ENCODE data around the gene FAR2.

DNA sequence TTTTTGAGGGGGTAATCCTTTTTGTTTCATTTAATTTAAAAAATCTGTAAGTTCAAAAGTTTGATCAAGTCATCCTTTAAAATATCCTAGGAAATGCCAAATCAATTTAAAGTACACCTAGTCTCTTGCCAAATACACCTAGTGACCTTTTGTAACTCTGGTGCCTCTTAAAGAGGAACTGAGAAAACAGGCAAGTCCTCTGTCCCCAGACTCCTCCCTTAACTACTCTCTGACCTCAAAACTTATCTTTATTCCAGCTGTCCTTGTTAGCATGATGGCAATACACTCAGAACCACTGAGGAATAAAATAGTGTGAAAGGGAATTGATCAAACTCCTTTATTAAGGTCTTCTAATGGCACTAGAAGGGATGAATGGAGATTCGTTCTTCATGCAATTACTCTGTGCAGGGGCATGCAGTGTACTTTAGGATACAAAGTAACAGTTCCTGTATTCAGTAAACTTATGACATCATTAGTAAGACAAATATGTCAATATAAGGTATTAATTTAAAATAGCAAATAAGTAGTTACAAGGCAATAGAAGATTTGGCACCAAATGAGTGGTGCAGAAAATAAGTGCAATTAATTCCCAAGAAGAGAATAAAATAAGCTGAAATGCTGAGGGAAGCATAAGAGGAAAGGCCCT is 3.3 kb downstream of the FAR2 start:
- TF ChIP-seq, protein P1, sequence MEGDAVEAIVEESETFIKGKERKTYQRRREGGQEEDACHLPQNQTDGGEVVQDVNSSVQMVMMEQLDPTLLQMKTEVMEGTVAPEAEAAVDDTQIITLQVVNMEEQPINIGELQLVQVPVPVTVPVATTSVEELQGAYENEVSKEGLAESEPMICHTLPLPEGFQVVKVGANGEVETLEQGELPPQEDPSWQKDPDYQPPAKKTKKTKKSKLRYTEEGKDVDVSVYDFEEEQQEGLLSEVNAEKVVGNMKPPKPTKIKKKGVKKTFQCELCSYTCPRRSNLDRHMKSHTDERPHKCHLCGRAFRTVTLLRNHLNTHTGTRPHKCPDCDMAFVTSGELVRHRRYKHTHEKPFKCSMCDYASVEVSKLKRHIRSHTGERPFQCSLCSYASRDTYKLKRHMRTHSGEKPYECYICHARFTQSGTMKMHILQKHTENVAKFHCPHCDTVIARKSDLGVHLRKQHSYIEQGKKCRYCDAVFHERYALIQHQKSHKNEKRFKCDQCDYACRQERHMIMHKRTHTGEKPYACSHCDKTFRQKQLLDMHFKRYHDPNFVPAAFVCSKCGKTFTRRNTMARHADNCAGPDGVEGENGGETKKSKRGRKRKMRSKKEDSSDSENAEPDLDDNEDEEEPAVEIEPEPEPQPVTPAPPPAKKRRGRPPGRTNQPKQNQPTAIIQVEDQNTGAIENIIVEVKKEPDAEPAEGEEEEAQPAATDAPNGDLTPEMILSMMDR (IDR thresholded peaks at IDR 0.05; ENCODE audit: low read depth, low read length) = no peak
- no peak for TF ChIP-seq EZH2phosphoT487 (IDR thresholded peaks at IDR 0.05; ENCODE audit: low read depth)

Data from OCI-LY3 (cell line).